PC-9 (cell line): ENCODE results near the gene SLC8A2.

Experiments used
- CTCF ChIP-seq: fragments of 200-600 bp; sonication (generic); conservative IDR thresholded peaks from 2 replicates; pipeline ENCODE4 v1.6.1; 2017; ENCODE audit warnings: mixed run types, antibody characterized with exemption, mild to moderate bottlenecking, moderate library complexity
- EZH2 ChIP-seq: fragments of 200-600 bp; sonication (generic); IDR thresholded peaks from 2 replicates; pipeline ENCODE4 v1.8.0; 2017; ENCODE audit warnings: antibody characterized with exemption, low read depth

- no peak for TF ChIP-seq CTCF
- no peak for TF ChIP-seq EZH2
These were observed 60.6 kb downstream of the SLC8A2 start for GRCh38 chr19:47411101-47411500.
